Stimulated activated CD4-positive, alpha-beta T cell treated with anti-CD3 and anti-CD28 coated beads, Interleukin-4, amount 100 ng/mL, for 24 hours (primary cell): ENCODE measurements around the gene NAV2.
"Not testable (repeated sequence)": the region's sequence is repeated elsewhere in the genome, so short reads cannot be mapped to it uniquely, and the experiment has no call there.

Source experiments
- DNase-seq: peaks from one replicate; pipeline ENCODE4 v3.0.0-alpha.2; 2020

Gene NAV2

DNA sequence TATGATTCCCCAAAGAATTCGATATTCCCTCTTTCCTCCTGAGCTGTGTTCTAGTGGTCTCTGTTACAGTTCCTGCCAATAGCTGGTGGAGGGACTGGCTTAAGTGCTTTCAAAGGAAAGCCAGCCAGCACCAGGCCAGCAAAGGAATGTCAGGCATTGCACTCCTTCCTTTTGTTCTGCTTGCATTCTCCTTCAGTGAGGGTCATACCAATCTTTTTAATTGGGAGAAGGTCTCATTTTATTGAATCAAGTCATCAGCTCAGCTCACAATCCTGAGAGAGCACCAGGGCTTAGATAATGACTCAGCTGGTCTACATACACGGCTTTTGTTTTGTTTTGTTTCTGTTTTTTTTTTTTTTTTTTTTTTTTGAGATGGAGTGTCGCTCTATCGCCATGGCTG is 222.9 kb downstream of the NAV2 start:
- no peak for DNase-seq

- DNase-seq = no peak
Measured at GRCh38 chr11:19936461-19936860, 223.8 kb downstream of the NAV2 start.

GRCh38 chr11:19938169-19938856 is 225.7 kb downstream of the NAV2 start:
- peak; percentile 8 for DNase-seq

GRCh38 chr11:19938866-19939265 is 226.2 kb downstream of the NAV2 start:
- no peak for DNase-seq

GRCh38 chr11:19939415-19939929 is 226.8 kb downstream of the NAV2 start:
- no peak for DNase-seq

- DNase-seq = no peak
Measured at GRCh38 chr11:19940831-19941230, 228.2 kb downstream of the NAV2 start.

DNA sequence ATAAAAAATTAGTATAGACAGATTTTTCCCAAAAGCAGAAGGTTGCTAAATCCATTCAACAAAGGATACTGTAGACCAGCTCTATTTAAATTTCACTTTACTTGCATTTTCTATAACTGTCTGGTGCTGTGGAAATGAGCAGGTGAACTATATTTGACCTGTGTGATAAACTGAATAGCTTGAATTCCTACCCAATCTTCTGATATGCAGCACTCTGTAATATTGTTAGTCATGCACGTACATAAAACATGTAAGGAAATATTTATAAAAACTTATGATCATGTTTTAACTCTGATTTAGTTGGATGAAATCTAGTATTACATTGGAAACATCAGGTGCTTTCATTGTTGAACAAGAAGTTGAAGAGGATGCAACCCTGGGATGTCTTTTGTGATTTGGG is 234.0 kb downstream of the NAV2 start:
- DNase-seq = no peak

DNA sequence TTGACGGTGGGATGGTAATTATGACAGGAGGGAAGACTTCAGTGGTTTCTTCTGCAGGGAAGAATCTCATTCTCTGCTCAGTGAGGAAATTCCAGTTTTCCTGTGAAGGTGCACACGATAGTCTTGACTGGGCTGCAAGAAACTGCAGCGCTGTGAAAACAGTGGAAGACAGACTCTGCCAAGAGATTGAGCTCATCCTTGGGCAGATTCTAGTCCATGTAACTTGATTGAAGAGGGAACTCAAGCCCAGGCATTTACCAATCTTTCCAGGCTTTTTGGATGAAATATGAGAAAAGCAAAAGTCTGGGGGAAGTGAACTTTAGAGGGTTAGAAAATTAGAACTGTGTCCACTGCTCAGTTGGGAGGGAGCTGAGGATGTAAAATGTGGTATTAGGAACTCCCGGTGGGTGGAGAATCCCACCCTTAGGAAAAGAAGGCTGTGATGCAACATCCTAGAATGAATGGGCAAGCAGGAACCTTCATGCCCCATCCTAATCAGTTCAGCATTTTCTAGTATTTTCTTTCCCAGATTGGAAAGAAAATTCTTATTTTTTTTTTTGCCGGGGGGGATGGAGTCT is 235.0 kb downstream of the NAV2 start:
- DNase-seq = no peak

GRCh38 chr11:19949606-19950005 is 237.0 kb downstream of the NAV2 start:
- DNase-seq = no peak

DNA sequence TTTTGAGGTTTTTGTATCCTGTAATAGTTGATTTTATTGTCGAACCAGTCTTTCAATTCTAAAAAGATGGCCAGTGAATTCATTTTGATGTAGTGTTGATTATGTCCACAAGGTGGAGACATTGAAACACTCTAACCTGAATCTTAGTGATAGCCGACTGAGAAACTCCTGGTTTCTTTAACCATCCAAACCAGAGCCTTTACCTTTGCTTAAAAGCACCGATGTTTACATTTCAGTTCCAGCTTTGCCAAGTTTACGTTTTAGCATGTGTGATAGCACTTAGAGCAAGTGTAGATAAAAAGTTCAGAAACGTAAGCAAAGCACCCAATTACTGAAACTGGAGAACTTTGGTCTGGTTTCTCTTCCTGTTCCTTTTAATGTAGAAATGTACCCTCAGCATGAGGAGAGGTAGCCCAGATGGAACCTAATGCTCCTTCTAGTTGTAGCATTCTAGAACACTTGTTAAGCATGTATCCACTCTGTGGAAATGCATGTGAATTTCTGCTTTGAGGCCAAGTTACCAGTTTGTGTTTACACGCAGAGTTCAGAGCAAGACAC is 239.0 kb downstream of the NAV2 start:
- DNase-seq = no peak

- DNase-seq = no peak
Measured at GRCh38 chr11:19952116-19952605, 239.5 kb downstream of the NAV2 start.

GRCh38 chr11:19952911-19953310 is 240.3 kb downstream of the NAV2 start:
- no peak for DNase-seq

GRCh38 chr11:19953336-19953735 is 240.7 kb downstream of the NAV2 start:
- DNase-seq = no peak

GRCh38 chr11:19953909-19954308 is 241.3 kb downstream of the NAV2 start:
- DNase-seq = no peak

DNA sequence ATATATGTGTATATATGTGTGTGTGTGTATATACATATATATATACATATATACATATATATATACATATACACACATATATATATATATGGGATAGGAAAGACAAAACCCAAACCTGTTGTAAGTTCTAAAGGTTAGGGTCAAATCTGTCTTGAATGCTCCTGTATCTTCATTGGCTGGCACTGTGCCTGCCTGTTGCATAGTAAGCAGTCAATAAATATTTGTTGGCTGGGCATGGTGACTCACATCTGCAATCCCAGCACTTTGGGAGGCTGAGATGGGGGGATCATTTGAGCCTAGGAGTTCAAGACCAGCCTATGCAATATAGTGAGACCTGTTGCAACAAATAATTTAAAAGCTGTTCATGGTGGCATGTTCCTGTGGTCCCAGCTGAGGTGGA is 242.3 kb downstream of the NAV2 start:
- DNase-seq = no peak

DNA sequence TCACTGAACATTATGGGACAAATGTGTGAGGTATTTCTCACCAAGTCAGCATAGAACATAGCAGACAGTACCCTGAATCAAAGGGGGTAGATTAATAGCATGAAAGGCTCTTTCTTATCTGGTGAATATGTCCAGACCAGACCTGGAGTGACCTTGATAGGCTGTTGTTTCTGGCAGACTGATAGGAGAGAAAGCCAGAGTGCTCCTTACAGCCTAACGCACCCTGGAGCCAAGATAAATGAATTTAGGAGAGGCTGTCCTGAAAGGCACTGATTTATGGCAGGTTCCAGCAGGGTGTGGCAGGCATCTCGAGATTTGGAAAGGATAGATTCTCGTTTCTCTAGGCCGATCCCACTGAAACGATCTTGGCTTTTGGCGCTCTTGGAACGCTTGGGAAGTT is 243.0 kb downstream of the NAV2 start:
- DNase-seq = no peak

DNA sequence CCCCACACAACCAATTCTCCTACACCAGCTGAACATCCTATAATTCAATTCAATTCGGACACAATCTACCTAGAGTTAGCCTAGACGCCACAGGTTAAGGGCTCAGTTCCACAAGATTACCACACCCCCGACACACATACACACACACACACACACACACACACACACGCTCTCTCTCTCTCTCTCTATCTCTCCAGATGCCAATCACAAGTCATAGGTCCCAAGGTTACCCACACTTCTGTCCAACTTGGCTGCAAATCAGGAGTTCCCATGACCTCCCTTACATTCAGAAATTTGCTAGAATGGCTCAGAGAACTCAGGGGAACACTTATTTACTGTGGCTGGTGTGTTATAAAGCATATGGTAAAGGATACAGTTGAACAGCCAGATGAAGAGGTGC is 243.6 kb downstream of the NAV2 start:
- DNase-seq = no peak

DNA sequence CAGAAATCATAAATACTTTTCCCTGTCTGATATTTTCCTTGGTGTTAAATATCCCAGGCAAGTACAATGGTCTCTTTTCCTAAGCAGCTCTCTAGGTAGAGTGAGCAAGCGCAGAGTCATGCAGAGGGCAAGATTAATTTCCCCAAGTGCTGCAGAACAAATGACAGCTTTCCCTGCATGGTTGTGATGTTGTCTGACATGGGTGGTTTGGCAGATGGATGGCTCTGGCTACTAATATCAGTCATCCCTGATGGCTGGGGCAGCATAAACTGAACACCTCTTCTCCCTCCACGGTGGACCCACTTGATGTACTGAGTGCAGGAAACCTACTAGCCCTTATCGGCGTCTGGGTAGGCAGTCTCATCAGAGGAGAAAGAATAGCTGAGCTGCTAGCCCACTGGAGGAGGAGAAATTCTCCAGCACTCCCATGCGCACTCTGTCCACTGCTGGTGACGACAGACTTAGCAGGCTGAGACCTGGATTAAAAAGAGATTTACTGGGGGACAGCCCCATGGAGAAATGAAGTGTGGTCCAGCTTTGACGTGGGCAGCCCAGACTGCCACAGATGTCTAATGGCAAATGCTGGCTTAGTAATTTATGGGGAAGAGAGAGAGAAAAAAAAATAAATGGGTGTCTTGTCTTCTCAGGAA is 244.8 kb downstream of the NAV2 start:
- DNase-seq = no peak

DNA sequence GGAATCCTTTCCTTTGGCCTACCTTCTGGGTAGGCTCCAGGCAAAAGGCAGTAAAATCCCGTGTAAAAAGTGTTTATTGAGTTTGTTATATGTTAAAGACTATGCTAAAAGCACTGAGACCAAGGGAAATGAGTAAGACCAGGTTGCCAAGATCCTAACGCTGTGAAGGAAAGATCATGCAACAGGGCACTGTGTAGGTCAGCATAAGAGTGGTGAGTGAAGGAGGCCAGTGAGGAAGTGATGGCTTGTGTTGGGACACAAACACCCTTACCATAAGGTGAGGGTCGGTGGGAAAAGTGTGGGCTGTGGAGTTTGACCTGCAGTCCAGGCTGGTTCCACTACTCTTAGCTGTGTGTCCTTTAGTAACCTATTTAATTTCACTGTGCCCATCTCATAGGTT is 245.6 kb downstream of the NAV2 start:
- no peak for DNase-seq

DNA sequence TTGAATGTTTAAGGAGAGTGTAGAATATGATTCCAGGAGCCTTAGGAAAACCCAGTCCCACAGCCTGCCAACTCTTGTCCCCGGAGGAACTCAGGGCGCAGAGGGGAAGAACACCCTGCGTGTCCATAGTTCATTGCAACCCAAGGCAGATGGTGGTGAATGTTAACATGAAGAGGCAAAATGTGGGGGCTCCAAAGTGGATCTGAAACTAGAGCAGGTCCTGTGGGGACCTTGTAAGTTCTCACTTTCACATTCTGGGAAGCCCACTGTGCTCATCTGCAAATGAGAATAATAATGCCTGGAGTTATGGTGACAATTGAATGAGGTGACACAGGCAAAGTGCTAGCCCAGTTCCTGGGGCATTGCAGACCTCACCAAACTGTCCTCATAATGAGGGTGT is 246.6 kb downstream of the NAV2 start:
- no peak for DNase-seq

GRCh38 chr11:19959648-19960059 is 247.0 kb downstream of the NAV2 start:
- DNase-seq = no peak

DNA sequence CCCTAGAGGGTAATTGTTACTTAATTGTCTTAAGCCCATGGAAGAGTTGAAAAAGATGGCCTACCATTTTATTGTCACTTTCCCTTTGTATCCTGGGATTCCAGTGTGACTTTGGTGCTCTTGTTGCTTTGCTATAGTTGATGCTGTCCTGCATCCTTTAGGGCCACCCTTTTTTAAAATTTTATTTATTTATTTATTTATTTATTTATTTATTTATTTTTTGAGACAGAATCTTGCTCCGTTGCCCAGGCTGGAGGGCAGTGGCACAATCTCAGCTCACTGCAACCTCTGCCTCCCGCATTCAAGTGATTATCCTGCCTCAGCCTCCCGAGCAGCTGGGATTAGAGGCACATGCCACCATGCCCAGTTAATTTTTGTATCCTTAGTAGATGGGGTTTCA is 247.8 kb downstream of the NAV2 start:
- not testable (repeated sequence) for DNase-seq

GRCh38 chr11:19961225-19961624 is 248.6 kb downstream of the NAV2 start:
- no peak for DNase-seq
